H1 (cell line): ENCODE data around the gene PDE4D.

Experiments
- BRCA1 ChIP-seq: IDR thresholded peaks from 2 replicates; pipeline ENCODE4 v1.6.1; 2012; ENCODE audit warnings: low read depth, low read length, improper control_type of control experiment
- CEBPB ChIP-seq: IDR thresholded peaks from 2 replicates; pipeline ENCODE4 v1.6.1; 2012; ENCODE audit warnings: low read depth, low read length
- HDAC6 ChIP-seq: IDR thresholded peaks from one replicate; pipeline ENCODE4 v1.7.1; 2012; ENCODE audit warnings: low read depth, mild to moderate bottlenecking, inconsistent platforms, low read length, moderate library complexity
- POLR2A ChIP-seq, 2 experiments: IDR thresholded peaks; 1 replicate in 1 of 2; 2 replicates in 1 of 2; pipeline ENCODE4 v1.6.1; 2011; ENCODE audit warnings: low read depth in 2 of 2, low read length in 2 of 2, mild to moderate bottlenecking in 2 of 2; ENCODE audit errors: control extremely low read depth in 1 of 2
- POLR2AphosphoS5 ChIP-seq: IDR thresholded peaks from 2 replicates; pipeline ENCODE4 v1.6.1; 2011; ENCODE audit warnings: low read depth, low read length
- RBBP5 ChIP-seq: IDR thresholded peaks from 2 replicates; pipeline ENCODE4 v1.7.1; 2012; ENCODE audit warnings: low read depth, mild to moderate bottlenecking, inconsistent platforms, low read length, moderate library complexity, borderline replicate concordance
- RNF2 ChIP-seq: fragments of 200-900, 300-1000 bp; sonication (generic); IDR thresholded peaks from 2 replicates; pipeline ENCODE4 v1.7.1; 2016; ENCODE audit warnings: borderline replicate concordance, low read depth, mild to moderate bottlenecking, antibody characterized with exemption, low read length; ENCODE audit not compliant: poor library complexity, severe bottlenecking; ENCODE audit errors: missing control alignments
- SP2 ChIP-seq: IDR thresholded peaks from 2 replicates; pipeline ENCODE4 v1.6.1; 2012; ENCODE audit warnings: mild to moderate bottlenecking, low read length, inconsistent platforms
- SRF ChIP-seq: IDR thresholded peaks from 2 replicates; pipeline ENCODE4 v1.6.1; 2011; ENCODE audit warnings: mild to moderate bottlenecking, low read depth, low read length, moderate library complexity
- TBP ChIP-seq: IDR thresholded peaks from 2 replicates; pipeline ENCODE4 v1.6.1; 2011; ENCODE audit warnings: low read depth, low read length, improper control_type of control experiment
- YY1 ChIP-seq: IDR thresholded peaks from 2 replicates; pipeline ENCODE4 v1.6.1; 2011; ENCODE audit warnings: low read depth, mild to moderate bottlenecking, low read length
- TF ChIP-seq, protein P1 (sequence below), 3 experiments: IDR thresholded peaks; 1 replicate in 2 of 3; 2 replicates in 1 of 3; pipeline versions ENCODE4 v1.5.1 to v1.6.1; 2011; ENCODE audit warnings: low read length in 3 of 3, mild to moderate bottlenecking in 3 of 3, inconsistent platforms in 2 of 3, low read depth in 1 of 3, moderate library complexity in 1 of 3; ENCODE audit not compliant: insufficient read depth in 1 of 3; ENCODE audit errors: control extremely low read depth in 1 of 3

GRCh38 chr5:59169768-59170150 is 723.8 kb downstream of the PDE4D start:
- no peak for TF ChIP-seq SP2
- no peak for TF ChIP-seq TBP
- TF ChIP-seq, protein P1, sequence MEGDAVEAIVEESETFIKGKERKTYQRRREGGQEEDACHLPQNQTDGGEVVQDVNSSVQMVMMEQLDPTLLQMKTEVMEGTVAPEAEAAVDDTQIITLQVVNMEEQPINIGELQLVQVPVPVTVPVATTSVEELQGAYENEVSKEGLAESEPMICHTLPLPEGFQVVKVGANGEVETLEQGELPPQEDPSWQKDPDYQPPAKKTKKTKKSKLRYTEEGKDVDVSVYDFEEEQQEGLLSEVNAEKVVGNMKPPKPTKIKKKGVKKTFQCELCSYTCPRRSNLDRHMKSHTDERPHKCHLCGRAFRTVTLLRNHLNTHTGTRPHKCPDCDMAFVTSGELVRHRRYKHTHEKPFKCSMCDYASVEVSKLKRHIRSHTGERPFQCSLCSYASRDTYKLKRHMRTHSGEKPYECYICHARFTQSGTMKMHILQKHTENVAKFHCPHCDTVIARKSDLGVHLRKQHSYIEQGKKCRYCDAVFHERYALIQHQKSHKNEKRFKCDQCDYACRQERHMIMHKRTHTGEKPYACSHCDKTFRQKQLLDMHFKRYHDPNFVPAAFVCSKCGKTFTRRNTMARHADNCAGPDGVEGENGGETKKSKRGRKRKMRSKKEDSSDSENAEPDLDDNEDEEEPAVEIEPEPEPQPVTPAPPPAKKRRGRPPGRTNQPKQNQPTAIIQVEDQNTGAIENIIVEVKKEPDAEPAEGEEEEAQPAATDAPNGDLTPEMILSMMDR (IDR thresholded peaks at IDR 0.05; ENCODE audit: control extremely low read depth in 1 of 3, insufficient read depth in 1 of 3, low read depth in 1 of 3, low read length in 3 of 3), result no peak
- TF ChIP-seq YY1, result no peak
- TF ChIP-seq HDAC6, result no peak
- no peak for TF ChIP-seq RBBP5
- no peak for TF ChIP-seq RNF2
- no peak for TF ChIP-seq POLR2AphosphoS5
- no peak for TF ChIP-seq POLR2A (IDR thresholded peaks at IDR 0.05; ENCODE audit: control extremely low read depth in 1 of 2, low read depth in 2 of 2, low read length in 2 of 2)
- TF ChIP-seq CEBPB, result no peak
- no peak for TF ChIP-seq BRCA1
- TF ChIP-seq SRF, result no peak
